CD4-positive, alpha-beta T cell treated with Interleukin-17A for 1 hour (primary cell): Measurements from ENCODE around the gene SGMS2.
"Not testable (repeated sequence)": the region's sequence is repeated elsewhere in the genome, so short reads cannot be mapped to it uniquely, and the experiment has no call there.

Experiments used
- DNase-seq: peaks from one replicate; pipeline ENCODE4 v3.0.0-alpha.2; 2020

Gene SGMS2

DNA sequence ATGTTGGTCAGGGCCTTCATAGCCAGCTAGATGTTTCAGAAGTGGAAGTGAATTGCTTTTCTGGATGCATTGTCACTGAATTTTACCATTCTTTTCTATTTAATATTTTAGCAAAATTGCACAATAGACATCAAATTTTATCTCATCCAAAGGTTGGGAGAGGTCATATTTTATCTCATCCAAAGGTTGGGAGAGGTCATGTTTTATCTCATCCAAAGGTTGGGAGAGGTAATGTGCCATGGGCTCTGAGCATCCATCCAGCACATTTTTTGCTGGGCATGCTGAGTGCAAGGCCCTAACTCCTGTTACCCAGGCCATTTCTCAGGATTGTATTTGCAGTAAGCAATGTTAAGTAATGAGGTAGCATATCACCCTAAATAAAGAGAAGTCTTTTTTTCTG lies 91.9 kb downstream of the SGMS2 start:
- no peak for DNase-seq

DNA sequence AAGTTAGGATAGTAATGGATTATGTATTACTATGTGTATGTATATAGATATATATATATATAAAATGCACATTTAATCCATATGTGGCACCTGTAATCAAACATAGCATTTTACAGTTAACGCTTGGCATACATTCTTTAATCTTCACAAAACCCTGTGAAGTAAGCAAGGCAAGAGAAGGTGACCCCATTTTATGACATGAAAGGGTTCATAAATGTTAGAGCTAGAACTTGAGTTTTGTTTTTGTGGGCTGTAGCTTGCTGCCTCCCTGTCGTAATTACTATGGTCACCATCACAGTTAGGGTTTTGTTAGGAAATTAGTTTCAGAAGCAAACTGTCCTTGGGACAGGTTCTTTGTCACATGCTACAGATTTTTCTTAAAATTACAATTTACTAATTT lies 92.8 kb downstream of the SGMS2 start:
- DNase-seq: no peak

DNA sequence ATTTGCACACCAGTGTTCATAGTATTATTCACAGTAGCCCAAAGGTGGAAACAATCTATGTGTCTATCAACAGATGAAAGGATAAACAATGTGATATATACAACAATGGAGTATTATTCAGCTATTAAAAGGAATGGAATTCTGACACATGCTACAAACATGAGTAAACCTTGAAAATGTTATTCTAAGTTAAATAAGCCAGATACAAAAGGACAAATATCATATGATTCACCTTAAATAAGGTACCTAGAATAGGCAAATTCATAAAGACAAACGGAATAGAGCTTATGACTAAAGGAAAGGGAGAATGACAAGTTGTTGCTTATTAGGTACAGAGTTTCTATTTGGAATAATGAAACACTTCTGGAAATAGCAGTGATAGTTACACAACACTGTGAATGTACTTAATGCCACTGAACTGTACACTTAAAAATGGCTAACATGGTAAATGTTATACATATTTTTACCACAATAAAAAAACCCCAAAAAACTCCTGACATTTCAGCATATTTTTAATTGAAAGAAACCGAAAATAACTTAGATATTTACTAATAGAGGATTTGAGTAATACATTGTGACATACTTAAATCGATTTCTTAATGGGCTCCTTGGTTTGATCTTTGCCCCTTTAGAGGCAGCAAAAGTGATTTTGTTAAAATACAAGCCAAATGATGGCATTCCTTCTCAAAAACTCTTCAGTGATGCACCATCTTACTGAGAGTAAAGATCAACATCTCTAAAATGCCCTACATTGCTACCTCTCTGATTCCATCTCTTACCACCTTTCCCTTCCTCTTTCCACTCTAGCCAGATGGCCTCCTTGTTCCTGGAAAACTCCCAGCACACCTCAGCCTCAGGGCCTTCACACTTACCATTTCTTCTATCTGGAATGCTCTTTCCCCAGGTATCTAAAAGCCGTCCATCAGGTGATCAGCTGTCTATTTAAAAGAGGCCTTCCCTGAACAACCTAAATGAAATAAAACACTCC lies 98.0 kb downstream of the SGMS2 start:
- no peak for DNase-seq

DNA sequence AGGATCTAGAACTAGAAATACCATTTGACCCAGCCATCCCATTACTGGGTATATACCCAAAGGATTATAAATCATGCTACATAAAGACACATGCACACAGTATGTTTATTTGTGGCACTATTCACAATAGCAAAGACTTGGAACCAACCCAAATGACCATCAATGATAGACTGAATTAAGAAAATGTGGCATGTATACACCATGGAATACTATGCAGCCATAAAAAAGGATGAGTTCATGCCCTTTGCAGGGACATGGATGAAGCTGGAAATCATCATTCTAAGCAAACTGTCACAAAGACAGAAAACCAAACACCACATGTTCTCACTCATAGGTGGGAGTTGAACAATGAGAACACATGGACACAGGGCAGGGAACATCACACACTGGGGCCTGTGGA lies 101.0 kb downstream of the SGMS2 start:
- not testable (repeated sequence) for DNase-seq

DNA sequence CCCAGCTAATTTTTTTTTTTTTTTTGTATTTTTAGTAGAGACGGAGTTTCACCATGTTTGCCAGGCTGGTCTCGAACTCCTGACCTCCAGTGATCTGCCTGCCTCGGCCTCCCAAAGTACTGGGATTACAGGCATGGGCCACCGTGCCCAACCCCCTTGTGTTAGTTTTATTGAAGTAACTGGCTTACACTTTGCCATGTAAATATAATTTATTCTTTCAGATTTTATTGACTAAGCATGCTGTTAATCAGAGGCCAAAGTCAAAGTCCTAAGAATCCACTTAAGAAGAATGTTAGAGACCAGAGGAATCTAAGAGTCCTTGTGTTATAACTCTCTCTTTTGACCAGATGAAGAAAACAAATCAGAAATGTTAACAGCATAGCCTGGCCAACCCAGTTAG lies 102.1 kb downstream of the SGMS2 start:
- not testable (repeated sequence) for DNase-seq

DNA sequence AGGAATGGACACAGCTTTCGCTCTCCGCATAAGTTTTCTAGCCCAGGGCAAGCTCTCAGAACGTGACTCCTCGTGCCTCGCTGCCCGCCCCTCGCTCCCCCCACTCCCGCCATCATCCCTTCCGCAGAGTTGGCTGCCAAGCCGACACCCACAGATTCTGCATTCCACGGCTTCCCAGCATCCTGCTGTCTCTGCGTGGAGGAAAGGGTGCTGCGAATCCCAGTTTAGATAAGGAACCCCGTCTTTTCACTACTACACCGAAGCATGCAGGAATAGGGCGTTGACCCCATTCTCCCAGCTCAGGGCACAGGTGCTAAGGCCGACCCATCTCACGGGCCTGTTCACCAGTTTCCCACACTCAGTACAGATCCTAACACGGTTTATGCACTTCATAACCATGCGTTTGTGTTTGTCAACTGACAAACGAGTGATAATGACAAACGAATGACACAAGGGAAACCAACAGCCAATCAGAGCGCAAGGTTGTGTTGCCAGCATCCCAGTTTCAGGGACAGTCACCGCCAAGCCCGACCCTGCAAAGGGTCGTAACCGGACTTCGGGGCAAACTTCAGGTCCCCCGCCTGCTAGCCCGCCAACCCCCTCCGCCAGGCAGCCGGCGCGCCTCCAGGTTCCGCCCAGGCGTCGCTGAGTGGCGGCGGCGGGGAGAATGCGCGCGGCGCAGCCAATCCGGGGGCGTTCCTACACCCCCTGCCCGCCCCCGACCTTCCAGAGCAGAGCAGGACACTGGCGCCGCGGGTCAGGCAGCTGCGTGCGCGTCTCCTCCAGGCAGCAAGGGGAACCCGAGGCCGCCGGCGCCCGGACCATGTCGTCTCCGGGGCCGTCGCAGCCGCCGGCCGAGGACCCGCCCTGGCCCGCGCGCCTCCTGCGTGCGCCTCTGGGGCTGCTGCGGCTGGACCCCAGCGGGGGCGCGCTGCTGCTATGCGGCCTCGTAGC lies 106.4 kb downstream of the SGMS2 start, which contains the start of gene CYP2U1:
Gene CYP2U1, plus strand, starts transcription at position 729 of the 954 bp plus-strand sequence. Its CDS starts 95 bp downstream, at position 824.
- peak; percentile 83 for DNase-seq

DNA sequence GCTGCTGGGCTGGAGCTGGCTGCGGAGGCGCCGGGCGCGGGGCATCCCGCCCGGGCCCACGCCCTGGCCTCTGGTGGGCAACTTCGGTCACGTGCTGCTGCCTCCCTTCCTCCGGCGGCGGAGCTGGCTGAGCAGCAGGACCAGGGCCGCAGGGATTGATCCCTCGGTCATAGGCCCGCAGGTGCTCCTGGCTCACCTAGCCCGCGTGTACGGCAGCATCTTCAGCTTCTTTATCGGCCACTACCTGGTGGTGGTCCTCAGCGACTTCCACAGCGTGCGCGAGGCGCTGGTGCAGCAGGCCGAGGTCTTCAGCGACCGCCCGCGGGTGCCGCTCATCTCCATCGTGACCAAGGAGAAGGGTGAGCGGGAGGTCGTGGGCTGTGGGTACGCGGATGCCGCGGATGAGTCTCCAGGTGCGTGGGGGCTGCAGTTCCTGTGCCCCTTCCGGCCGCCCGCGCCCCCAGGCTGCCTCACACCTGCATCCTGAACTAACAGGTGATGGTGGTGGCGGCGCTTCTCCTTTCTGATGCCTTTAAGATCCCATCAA lies 107.1 kb downstream of the SGMS2 start:
- DNase-seq: peak; percentile 18

DNA sequence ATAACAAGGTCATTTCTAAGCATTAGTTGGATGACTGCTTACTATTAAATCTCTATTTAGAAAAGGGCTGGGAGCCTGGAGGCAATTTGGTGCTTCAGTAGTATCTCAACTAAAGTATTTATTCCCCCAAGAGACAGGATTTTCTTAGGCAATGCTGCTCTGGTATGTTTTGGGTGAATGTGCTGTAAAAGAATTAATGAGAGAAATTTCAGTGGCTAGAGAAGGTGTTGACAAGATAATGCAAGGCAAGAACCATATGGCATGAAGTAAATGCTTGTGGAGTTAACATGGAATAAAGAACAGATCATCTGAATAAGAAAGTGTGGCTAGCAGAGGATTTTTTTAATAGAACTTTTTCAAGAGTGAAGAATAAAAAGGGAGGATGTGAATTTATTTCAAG lies 110.5 kb downstream of the SGMS2 start:
- no peak for DNase-seq

DNA sequence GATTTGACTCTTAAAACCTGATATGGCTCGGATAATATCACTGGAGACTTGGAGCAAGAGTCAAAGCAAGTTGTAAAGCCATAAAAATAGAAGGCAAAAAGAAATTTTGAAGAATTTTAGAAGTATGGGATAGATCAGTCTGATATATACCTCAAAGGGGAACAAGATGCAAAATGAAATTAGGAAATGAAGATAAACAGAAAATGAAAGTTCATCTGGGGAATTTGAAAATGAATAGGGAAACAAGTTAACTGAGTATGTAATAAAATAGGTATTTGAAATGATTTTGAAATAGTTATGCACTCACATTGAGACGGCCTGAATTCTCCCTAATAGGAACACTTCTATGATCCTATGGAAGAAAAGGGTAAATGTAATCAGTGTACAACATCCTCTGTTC lies 112.3 kb downstream of the SGMS2 start:
- DNase-seq: no peak

DNA sequence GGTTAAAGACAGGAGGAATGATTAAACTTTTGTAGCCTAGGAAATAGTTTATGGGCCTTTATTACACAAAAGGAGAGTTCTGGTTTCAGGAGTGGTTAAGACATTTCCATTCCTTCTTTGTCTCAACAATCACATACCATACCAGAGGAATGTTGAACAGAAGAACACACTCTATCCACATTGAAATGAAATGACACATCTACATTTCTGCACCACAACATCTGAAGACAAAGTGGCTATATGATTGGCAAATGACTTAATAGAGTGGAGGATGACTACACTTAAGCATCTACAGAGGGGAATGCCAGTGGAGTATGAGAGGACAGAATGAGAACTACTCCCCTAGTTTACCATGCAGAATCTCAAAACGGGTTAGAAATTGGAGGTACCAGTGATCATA lies 114.6 kb downstream of the SGMS2 start:
- DNase-seq: no peak

DNA sequence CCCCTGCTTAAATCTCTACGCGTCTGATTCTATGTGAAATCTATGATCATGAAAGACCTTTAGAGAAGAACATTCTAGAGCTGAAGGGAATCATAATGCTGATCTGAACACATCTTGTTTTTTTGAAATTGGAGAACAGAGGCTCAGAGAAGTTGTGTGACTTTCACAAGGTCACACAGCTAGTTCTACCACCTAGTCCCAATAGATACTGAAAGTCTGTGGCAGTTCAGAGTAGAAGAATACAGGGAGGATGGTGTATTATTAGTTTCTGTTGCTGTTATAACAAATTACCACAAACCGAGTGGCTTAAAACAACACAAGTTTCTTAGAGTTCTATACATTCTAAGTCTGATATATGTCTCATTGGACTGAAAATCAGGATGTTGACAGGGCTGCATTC lies 121.1 kb downstream of the SGMS2 start:
- no peak for DNase-seq

DNA sequence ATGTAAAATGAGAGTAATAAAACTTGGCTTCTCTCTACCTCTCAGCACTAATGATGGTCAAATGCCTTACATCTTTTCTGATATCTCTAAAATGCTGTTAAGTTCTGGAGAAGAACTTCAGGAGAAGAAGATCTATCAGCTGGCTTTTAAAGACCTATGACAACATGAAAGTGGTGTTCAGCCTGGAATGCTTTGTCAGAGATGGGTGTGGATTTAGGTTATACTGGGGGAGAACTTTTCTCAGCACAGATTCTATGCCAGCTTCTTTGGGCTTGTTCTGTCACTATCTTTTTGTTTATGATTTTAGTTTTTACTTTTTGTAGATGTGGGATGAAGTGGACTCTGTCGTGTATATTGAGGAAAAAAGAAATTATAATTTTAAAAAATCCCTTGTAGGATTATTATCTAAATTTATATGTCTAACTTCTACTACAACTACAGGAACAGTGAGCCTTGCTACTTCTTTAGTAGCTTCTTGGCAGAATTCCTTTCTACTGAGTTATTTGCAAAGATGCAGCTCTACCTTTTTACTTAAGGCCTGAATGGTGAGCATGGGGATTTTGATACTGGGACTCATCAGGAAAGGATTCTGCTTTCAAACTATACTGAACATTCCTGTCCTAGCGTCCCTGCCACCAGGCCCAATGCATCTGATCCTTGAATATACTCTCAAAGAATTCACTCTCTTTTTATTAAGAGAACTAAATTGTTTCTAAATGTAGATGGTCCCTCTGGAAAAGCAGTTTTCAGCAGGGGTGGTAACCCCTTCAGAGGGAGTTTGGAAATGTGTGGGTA lies 126.2 kb downstream of the SGMS2 start:
- no peak for DNase-seq

DNA sequence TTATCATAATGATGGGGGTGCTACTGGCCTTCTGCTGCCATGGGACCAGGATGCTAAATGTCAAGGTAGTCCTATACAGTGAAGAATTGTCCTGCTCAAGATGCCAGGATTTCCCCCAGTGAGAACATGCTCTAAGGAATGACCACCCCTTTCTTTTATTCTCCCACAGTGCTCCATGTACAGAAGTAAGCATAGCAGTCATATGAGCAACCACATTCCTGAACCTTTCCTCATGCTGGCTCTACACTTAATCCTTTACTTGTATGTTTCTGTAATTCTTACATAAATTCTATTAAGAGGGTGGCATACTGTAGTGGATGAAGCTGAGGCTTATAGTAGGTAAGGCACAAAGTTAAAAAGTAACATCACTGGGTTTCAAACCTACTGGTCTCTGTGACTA lies 126.8 kb downstream of the SGMS2 start:
- DNase-seq: no peak

DNA sequence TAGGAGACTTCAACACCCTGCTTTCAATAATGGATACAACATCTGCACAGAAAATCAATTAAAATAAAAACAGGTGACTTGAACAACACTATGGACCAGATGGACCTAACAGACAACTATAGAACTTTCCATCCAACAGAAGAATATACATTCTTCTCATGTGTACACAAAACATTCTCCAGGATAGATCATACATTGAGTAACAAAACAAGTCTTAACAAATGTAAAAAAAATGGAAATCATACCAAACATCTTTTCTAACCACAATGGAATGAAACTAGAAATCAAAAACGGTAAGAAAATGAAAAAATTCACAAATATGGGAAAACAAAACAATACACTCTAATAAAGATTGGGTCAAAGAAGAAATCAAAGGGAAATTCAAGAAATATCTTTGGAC lies 131.3 kb downstream of the SGMS2 start:
- DNase-seq: no peak
